ENCODE measurements around the gene CAPN1. TPM values are rescaled to one million over a fixed set of nuclear protein-coding genes. Genes with fewer than 3 reads are reported as not detected.

CAPN1 gene
- total and polyA plus RNA-seq, 2 of the 4 experiments (the other 2 are of a cell fraction): 110 to 182 TPM

- Histone ChIP-seq H3K23ac (ENCODE audit: low read depth, low read length) (no peak overlapping the region), H2AK9ac (replicated peaks; ENCODE audit: low read depth, low read length, poor library complexity) (peak overlapping the region; percentile 48), H2BK20ac (ENCODE audit: low read depth, low read length) (no peak overlapping the region), H4K8ac (ENCODE audit: low read depth in 2 of 2, low read length in 2 of 2) (no peak overlapping the region), H3K4me3 (ENCODE audit: insufficient read depth, low read depth, low read length) (no peak overlapping the region), H4K20me1 (ENCODE audit: insufficient read depth, low read length) (peaks cover 9% of the 10 kb centered on the region), H3K4ac (ENCODE audit: low read depth, low read length) (no peak overlapping the region), H2AK5ac (ENCODE audit: low read depth, low read length) (no peak overlapping the region), H3K9ac (ENCODE audit: low read depth, low read length) (no peak overlapping the region), H3K9me3 (ENCODE audit: control insufficient read depth, insufficient read depth, low read length) (no peaks in the 10 kb centered on the region), H2BK120ac (ENCODE audit: low read depth, low read length) (no peak overlapping the region), H3K56ac (ENCODE audit: extremely low read depth, insufficient read depth, low read length) (no peak overlapping the region), H2AFZ (replicated peaks; ENCODE audit: low read length, poor library complexity) (no peak overlapping the region), H3K4me2 (ENCODE audit: low read depth, low read length) (no peak overlapping the region), H3K18ac (ENCODE audit: low read depth, low read length) (no peak overlapping the region), H3K27me3 (ENCODE audit: control insufficient read depth, insufficient read depth, low read length) (no peaks in the 10 kb centered on the region), H2BK15ac (ENCODE audit: low read depth, low read length) (no peak overlapping the region), H3K14ac (replicated peaks; ENCODE audit: low read depth, low read length) (no peak overlapping the region), H4K5ac (ENCODE audit: low read depth, low read length) (no peak overlapping the region), H2BK5ac (ENCODE audit: low read depth, low read length, poor library complexity, severe bottlenecking) (no peak overlapping the region), H3K36me3 (ENCODE audit: control insufficient read depth, insufficient read depth, low read length) (peaks cover 60% of the 10 kb centered on the region), H3K27ac (ENCODE audit: insufficient read depth, low read length) (no peak overlapping the region), H3K9me1 (ENCODE audit: insufficient read depth, low read length) (0 out of 2 replicates have a peak, but pooled peaks cover 4% of the 10 kb centered on the region), H4K91ac (ENCODE audit: insufficient read depth, low read depth, low read length) (no peak overlapping the region), H3K4me1 (ENCODE audit: control insufficient read depth, insufficient read depth, low read length) (peaks cover 8% of the 10 kb centered on the region), H3K79me1 (ENCODE audit: low read depth in 1 of 2, low read length in 2 of 2) (peaks cover 37 to 65% of the 10 kb centered on the region in 2 experiments)
- no TSS peak for BruUV-seq (replicated peaks)
- no peak for ATAC-seq (ENCODE audit: low read depth)
- DNase-seq: no peak
- in situ Hi-C loops (cut with MboI; ENCODE audit: low sequenced_read_pairs) (no loop called here), intact Hi-C loops (cut with micrococcal nuclease) (no loop called here), dilution Hi-C loops (cut with HindIII; ENCODE audit: low sequenced_read_pairs, unreplicated experiment) (no loop called here)
- 98% methylated on average over 6 of the region's 9 CpGs; no CpG with 5 or more reads in 1 of the 2 experiments for WGBS, 2 experiments (ENCODE audit: extremely low coverage in 2 of 2, insufficient read length in 1 of 2)
- ChIA-PET POLR2A (ENCODE audit: unreplicated experiment) (no interaction called here), CTCF (no interaction called here)
- TF ChIP-seq BHLHE40 (IDR thresholded peaks at IDR 0.05; ENCODE audit: low read depth, low read length) (no peak), RFX5 (IDR thresholded peaks at IDR 0.05; ENCODE audit: low read depth, low read length) (no peak), POLR2A (IDR thresholded peaks at IDR 0.05; ENCODE audit: low read depth, low read length) (no peak), SMC3 (IDR thresholded peaks at IDR 0.05; ENCODE audit: low read depth, low read length) (no peak), FOS (IDR thresholded peaks at IDR 0.05; ENCODE audit: low read depth, low read length) (no peak), MAFK (IDR thresholded peaks at IDR 0.05; ENCODE audit: low read depth, low read length) (no peak), CHD1 (IDR thresholded peaks at IDR 0.05; ENCODE audit: low read depth, low read length) (no peak), USF2 (IDR thresholded peaks at IDR 0.05; ENCODE audit: low read depth, low read length) (no peak), NFE2L2 (IDR thresholded peaks at IDR 0.05; ENCODE audit: low read depth, low read length) (no peak), CTCF (conservative IDR thresholded peaks at IDR 0.05; ENCODE audit: low read depth, low read length) (no peak), RCOR1 (IDR thresholded peaks at IDR 0.05; ENCODE audit: insufficient replicate concordance, low read length) (no peak), CEBPB (IDR thresholded peaks at IDR 0.05; ENCODE audit: low read depth, low read length) (no peak), MXI1 (IDR thresholded peaks at IDR 0.05; ENCODE audit: borderline replicate concordance, low read depth, low read length) (no peak), RAD21 (IDR thresholded peaks at IDR 0.05; ENCODE audit: low read length) (no peak), MAZ (IDR thresholded peaks at IDR 0.05; ENCODE audit: borderline replicate concordance, low read depth, low read length) (no peak), ELK1 (IDR thresholded peaks at IDR 0.05; ENCODE audit: borderline replicate concordance, low read depth, low read length) (no peak)
Measured at GRCh38 chr11:65186701-65187100, 5.0 kb downstream of the CAPN1 start.
